ENCODE data around the gene DMC1. TPM values are rescaled to one million over a fixed set of nuclear protein-coding genes. Genes with fewer than 3 reads are reported as not detected.

Gene DMC1
- total RNA-seq, 1 donor from 2014 or later = 1.4 TPM

DNA sequence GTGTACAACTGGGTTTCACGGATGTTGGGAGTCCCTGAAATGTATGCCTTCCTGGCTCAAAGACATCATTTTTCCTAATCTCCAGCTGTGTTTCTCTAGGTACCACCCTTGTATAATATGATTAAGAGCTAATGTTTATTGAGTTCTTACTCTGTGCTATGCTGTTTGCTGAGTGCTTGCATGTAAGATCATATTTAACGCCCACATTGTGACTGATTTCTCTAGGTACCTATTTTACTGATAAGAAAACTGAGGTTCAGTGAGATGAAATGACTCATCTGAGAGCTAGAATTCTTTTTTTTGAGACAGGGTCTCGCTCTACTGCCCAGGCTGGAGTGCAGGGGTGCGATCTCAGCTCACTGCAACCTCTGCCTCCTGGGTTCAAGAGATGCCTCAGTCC is 43.6 kb upstream of the DMC1 start:
- Mint-ChIP-seq H3K36me3 (ENCODE audit: unreplicated experiment) (peaks cover 21% of the 10 kb centered on the region), H3K4me3 (ENCODE audit: unreplicated experiment) (no peak overlapping the region), H3K4me1 (ENCODE audit: unreplicated experiment) (no peaks in the 10 kb centered on the region), H3K9me3 (ENCODE audit: unreplicated experiment) (peaks cover 4% of the 10 kb centered on the region), H3K27me3 (ENCODE audit: unreplicated experiment) (no peaks in the 10 kb centered on the region), H3K27ac (ENCODE audit: unreplicated experiment) (no peak overlapping the region)
- TF ChIP-seq, protein P1, sequence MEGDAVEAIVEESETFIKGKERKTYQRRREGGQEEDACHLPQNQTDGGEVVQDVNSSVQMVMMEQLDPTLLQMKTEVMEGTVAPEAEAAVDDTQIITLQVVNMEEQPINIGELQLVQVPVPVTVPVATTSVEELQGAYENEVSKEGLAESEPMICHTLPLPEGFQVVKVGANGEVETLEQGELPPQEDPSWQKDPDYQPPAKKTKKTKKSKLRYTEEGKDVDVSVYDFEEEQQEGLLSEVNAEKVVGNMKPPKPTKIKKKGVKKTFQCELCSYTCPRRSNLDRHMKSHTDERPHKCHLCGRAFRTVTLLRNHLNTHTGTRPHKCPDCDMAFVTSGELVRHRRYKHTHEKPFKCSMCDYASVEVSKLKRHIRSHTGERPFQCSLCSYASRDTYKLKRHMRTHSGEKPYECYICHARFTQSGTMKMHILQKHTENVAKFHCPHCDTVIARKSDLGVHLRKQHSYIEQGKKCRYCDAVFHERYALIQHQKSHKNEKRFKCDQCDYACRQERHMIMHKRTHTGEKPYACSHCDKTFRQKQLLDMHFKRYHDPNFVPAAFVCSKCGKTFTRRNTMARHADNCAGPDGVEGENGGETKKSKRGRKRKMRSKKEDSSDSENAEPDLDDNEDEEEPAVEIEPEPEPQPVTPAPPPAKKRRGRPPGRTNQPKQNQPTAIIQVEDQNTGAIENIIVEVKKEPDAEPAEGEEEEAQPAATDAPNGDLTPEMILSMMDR (IDR thresholded peaks at IDR 0.05) = no peak
- DNase-seq (ENCODE audit: extremely low spot score, unreplicated experiment) = no peak

DNA sequence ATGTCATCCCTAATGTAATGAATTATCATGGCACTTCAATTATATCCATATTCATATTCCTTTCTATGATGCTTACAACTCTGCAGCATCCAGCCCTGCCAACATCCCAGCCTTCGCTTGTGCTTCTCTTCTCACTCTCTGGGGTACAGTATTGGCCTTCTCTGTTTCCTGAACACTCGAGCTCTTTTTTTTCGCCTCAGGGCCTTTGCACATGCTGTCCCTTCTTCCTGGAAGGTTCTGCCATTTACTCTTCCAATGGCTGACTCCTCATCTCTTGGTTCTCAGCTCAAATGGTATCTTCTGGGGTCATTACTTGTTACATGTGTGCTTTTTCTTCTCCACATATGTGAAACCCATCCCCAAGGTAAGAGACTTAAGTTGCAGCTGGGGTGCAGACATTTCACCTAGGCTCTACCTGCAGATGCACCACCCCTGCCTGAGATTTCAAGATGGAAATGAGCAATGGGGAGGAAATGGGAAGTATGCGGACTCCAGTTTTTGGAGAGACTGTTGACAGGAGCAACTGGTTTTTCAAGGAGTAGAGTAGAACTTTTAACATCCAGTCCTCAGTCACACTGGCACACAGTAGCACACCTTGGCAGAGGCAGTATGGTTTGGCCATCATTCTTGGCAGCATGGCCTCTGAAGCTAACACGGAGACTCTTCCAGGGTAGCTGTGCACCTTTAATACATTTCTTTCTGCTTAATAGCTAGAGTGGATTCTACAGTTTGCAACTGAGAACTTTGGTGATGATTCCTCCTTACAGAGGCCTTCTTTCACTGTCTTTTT is 42.4 kb upstream of the DMC1 start:
- Mint-ChIP-seq H3K4me1 (ENCODE audit: unreplicated experiment) (no peaks in the 10 kb centered on the region), H3K9me3 (ENCODE audit: unreplicated experiment) (no peaks in the 10 kb centered on the region), H3K27ac (ENCODE audit: unreplicated experiment) (no peak overlapping the region), H3K4me3 (ENCODE audit: unreplicated experiment) (no peak overlapping the region), H3K27me3 (ENCODE audit: unreplicated experiment) (no peaks in the 10 kb centered on the region), H3K36me3 (ENCODE audit: unreplicated experiment) (peaks cover 10% of the 10 kb centered on the region)
- no peak for DNase-seq (ENCODE audit: extremely low spot score, unreplicated experiment)
- TF ChIP-seq, protein P1 (IDR thresholded peaks at IDR 0.05) = no peak

DNA sequence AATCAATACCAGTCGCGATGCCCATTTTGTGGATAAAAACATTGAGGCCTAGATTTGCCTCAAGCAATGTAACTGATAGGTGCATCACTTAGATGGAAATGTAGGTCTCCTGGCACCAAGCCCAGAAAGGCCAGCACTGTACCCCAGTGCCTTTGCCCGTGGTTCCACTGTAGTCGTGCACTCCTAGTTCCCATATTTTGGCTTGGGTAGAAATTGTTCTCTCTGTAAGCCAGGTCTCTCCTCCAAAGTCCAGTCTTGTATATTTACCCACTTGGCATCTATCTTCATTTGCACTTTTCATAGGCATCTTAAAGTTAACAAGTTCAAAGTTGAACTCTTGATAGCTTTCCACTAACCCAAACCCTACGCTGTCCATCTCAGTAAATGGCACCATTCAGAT is 41.6 kb upstream of the DMC1 start:
- DNase-seq (ENCODE audit: extremely low spot score, unreplicated experiment) = no peak
- H3K4me3 Mint-ChIP-seq (ENCODE audit: unreplicated experiment) = no peak overlapping the region
- peaks cover 3% of the 10 kb centered on the region for H3K4me1 Mint-ChIP-seq (ENCODE audit: unreplicated experiment)
- H3K36me3 Mint-ChIP-seq (ENCODE audit: unreplicated experiment) = peaks cover 4% of the 10 kb centered on the region
- no peaks in the 10 kb centered on the region for H3K9me3 Mint-ChIP-seq (ENCODE audit: unreplicated experiment)
- H3K27ac Mint-ChIP-seq (ENCODE audit: unreplicated experiment) = no peak overlapping the region
- TF ChIP-seq, protein P1 (IDR thresholded peaks at IDR 0.05) = no peak
- H3K27me3 Mint-ChIP-seq (ENCODE audit: unreplicated experiment) = no peaks in the 10 kb centered on the region

DNA sequence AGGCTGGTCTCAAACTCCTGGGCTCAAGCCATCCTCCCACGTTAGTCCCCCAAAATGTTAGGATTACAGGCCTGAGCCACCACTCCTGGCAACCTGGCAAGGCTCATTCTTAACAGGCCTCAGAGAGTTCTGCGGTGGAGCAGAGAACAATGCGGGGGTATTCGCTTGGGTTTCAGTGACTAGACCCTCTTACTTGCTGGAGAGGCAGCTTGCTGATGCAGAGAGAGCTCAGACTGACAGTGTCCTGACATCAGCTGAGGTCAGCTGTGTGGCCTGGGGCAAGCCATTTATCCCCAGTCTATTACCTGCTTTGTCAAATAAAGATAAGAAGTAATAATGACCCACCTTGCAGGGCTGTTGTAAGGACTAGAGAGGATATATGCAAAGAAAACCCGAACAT is 40.3 kb upstream of the DMC1 start:
- Mint-ChIP-seq H3K4me3 (ENCODE audit: unreplicated experiment) (no peak overlapping the region), H3K27ac (ENCODE audit: unreplicated experiment) (no peak overlapping the region), H3K36me3 (ENCODE audit: unreplicated experiment) (peaks cover 1% of the 10 kb centered on the region), H3K27me3 (ENCODE audit: unreplicated experiment) (no peaks in the 10 kb centered on the region), H3K4me1 (ENCODE audit: unreplicated experiment) (peaks cover 11% of the 10 kb centered on the region), H3K9me3 (ENCODE audit: unreplicated experiment) (no peaks in the 10 kb centered on the region)
- no peak for DNase-seq (ENCODE audit: extremely low spot score, unreplicated experiment)
- TF ChIP-seq, protein P1 (IDR thresholded peaks at IDR 0.05) = no peak

DNA sequence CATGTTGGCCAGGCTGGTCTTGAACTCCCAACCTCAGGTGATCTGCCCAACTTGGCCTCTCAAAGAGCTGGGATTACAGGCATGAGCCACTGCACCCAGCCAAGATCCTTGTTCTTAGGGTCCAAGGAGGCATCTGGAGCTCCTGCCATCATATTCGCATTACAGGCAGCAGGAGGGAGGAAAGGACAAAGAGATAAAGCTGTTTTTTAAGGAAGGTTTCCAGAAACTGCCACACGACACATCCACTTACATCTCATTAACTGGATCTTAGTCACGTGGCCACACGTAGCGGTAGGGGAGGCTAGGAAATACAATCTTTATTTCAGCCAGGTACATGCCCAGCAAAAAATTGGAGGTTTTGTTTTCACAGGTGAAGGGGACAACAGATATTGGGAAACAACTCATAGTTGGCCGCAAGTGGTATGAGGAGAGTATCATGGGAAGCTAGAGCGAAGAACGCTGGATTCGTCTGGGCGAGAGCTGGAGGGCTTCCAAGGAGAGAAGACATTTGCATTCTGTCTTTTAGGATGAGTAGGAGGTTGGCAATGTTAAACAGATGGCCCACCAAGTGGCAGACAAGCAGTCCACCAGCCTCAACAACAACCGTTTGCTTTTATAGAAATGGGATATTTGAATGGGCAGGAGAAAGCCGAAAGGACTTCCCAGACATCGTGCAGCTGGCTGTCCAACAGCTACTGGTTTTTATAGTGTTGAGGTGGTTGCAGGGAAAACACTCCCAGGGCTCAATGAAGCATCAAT is 39.2 kb upstream of the DMC1 start:
- H3K9me3 Mint-ChIP-seq (ENCODE audit: unreplicated experiment) = no peaks in the 10 kb centered on the region
- no peaks in the 10 kb centered on the region for H3K27me3 Mint-ChIP-seq (ENCODE audit: unreplicated experiment)
- peaks cover 11% of the 10 kb centered on the region for H3K4me1 Mint-ChIP-seq (ENCODE audit: unreplicated experiment)
- TF ChIP-seq, protein P1 (IDR thresholded peaks at IDR 0.05) = no peak
- no peak overlapping the region for H3K4me3 Mint-ChIP-seq (ENCODE audit: unreplicated experiment)
- no peak for DNase-seq (ENCODE audit: extremely low spot score, unreplicated experiment)
- no peak overlapping the region for H3K27ac Mint-ChIP-seq (ENCODE audit: unreplicated experiment)
- no peaks in the 10 kb centered on the region for H3K36me3 Mint-ChIP-seq (ENCODE audit: unreplicated experiment)

Data from osteocyte (in vitro differentiated cells).